Body of pancreas (tissue), 4 donors: ENCODE measurements around the gene MGLL.

Experiments used
- CTCF ChIP-seq, 7 experiments: fragments of 450-650 bp in 4 of 7; fragments of 200-600 bp in 3 of 7; sonication (generic) in 3 of 7; IDR thresholded peaks; one replicate each; pipeline ENCODE4 v1.5.1; 2016 to 2019; ENCODE audit warnings: antibody characterized with exemption in 7 of 7
- POLR2A ChIP-seq, 3 donors: fragments of 450-650 bp; IDR thresholded peaks; one replicate each; pipeline ENCODE4 v1.6.1; 2016; ENCODE audit warnings: antibody characterized with exemption in 3 of 3, mild to moderate bottlenecking in 2 of 3

DNA sequence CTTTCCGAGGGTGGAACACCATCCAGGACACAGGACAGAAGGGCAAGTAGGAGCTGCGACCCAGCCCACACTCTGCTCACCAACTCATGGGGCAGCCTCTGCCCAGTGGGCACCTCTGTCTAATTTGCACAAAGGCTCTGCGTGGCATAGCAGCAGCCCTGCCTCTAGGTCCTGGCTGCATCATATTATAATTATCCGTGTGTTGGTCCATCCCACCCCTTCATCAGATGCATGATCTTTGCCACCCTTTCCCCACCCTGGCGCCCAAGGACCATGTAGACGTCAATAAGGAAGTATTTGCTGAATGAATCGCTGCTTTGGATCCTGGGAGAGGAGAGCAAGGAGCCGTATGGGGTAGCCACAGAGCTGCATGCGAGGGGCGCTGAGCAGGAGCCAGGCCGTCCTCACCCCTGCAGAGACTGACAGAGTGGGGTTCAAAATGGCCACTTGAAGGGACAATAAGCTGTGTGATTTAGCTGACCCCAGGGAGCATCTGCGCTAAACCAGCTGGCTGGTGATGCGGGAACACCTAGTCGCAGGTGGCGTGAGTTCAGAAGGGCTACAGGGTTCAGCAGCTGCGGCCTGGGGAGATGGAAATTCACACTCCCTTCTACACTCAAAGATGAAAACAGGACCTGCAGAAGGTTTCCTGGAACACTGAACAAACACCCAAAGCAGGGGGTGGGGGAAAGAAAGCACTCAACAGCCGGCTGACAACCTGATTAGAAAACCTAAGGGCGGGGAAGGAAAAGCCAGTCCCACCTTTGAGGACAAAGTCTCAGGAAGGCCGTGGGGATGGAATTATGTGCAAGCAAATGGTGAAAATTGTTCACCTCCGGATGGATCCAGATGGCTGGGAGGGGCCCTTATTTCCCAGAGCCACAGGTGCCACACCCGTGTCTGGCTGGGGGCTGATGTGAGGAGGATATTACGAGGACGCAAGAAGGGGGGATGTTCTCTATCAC, 6.4 kb downstream of the MGLL start:
- TF ChIP-seq CTCF (IDR thresholded peaks at IDR 0.05) (no peak), POLR2A (IDR thresholded peaks at IDR 0.05) (no peak)
